Keratinocyte (primary cell): ENCODE measurements around the gene ARID5B.

Experiments used
- CTCF ChIP-seq, 3 experiments: IDR thresholded peaks in 1 of 3; conservative IDR thresholded peaks in 1 of 3; optimal IDR thresholded peaks in 1 of 3; 2 replicates in 2 of 3; 3 replicates in 1 of 3; pipeline versions ENCODE3 to v1.5.1; 2011; ENCODE audit warnings: low read length in 3 of 3, mild to moderate bottlenecking in 3 of 3, moderate library complexity in 2 of 3, control low read depth in 1 of 3, inconsistent platforms in 1 of 3; ENCODE audit not compliant: insufficient read depth in 2 of 3; ENCODE audit errors: extremely low read depth in 1 of 3
- EZH2 ChIP-seq: IDR thresholded peaks from one replicate; pipeline ENCODE4 v1.6.1; 2012; ENCODE audit warnings: inconsistent platforms, mild to moderate bottlenecking, low read length, moderate library complexity

DNA sequence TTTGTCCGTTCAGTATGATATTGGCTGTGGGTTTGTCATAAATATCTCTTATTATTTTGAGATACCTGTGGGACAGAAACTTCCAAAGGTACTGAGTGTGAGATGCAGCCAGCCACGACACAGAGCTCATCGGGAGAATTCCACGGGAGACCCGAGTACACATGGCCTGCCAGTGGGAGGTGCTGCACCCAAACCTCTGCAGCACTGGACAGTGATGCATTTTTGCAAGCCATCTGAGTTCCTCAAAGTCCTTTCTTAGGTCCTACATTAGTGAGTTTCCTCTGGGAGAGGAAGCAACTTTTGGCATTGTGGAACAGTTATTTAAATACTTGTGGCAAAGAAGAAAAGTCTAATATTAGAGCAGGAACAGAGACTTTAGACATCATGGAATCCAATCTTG lies 77.5 kb downstream of the ARID5B start:
- TF ChIP-seq CTCF (optimal IDR thresholded peaks at IDR 0.05 in 1 of 3, IDR thresholded peaks at IDR 0.05 in 1 of 3, conservative IDR thresholded peaks at IDR 0.05 in 1 of 3; ENCODE audit: extremely low read depth in 1 of 3, insufficient read depth in 2 of 3, low read length in 3 of 3) (peak in 1 of 3 experiments; percentile 34), EZH2 (no peak)
